ENCODE data around the gene PBX4. TPM values are rescaled to one million over a fixed set of nuclear protein-coding genes. Genes with fewer than 3 reads are reported as not detected.
A peak's percentile ranks its signal among the peaks of the same experiment; 100 is the strongest.

Gene PBX4
- total RNA-seq, 3 donors from 2014 or later (not counting 1 experiment from before 2014, with no cell fraction given): 10.7 to 15.9 (median 11.1) TPM

DNA sequence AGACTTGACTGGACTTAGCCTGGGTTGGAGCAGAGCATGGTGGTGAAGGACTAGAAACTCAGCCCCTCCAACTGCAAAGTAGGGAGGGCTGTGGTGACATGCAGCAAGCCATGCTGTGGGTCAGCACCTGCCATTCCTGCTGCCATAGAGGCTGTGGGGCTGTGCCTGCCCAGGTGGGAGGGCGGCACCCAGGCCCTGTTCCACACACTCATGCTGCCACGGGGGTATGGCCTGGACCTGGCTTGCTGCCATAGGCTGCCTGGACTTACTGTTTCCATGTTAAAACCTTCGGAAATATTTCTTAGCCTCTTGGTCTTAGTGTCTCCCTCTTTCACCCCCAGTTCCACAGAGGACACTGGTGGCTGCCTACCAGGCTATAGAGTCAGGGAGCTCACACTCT is 51.1 kb downstream of the PBX4 start:
- ATAC-seq (no peak), DNase-seq (no peak)
- H3K4me3 ChIP-seq (ENCODE audit: low read length): no peak overlapping the region
- Mint-ChIP-seq H3K4me1 (no peaks in the 10 kb centered on the region), H3K9me3 (no peaks in the 10 kb centered on the region), H3K27me3 (ENCODE audit: low read depth in 2 of 2) (no peaks in the 10 kb centered on the region), H3K4me3 (no peak overlapping the region), H3K27ac (peak overlapping the region in 1 of 2 donors; percentile 58), H3K36me3 (no peaks in the 10 kb centered on the region)
- TF ChIP-seq, protein P1, sequence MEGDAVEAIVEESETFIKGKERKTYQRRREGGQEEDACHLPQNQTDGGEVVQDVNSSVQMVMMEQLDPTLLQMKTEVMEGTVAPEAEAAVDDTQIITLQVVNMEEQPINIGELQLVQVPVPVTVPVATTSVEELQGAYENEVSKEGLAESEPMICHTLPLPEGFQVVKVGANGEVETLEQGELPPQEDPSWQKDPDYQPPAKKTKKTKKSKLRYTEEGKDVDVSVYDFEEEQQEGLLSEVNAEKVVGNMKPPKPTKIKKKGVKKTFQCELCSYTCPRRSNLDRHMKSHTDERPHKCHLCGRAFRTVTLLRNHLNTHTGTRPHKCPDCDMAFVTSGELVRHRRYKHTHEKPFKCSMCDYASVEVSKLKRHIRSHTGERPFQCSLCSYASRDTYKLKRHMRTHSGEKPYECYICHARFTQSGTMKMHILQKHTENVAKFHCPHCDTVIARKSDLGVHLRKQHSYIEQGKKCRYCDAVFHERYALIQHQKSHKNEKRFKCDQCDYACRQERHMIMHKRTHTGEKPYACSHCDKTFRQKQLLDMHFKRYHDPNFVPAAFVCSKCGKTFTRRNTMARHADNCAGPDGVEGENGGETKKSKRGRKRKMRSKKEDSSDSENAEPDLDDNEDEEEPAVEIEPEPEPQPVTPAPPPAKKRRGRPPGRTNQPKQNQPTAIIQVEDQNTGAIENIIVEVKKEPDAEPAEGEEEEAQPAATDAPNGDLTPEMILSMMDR (IDR thresholded peaks at IDR 0.05): no peak
- H3K4me1 ChIP-seq (ENCODE audit: control insufficient read depth, insufficient read depth, low read length): no peaks in the 10 kb centered on the region
- H3K9me3 ChIP-seq (ENCODE audit: control insufficient read depth, insufficient read depth, low read length): no peaks in the 10 kb centered on the region
- intact Hi-C loops (cut with micrococcal nuclease): no loop called here
- H3K27ac ChIP-seq (ENCODE audit: low read length): no peak overlapping the region
- no peaks in the 10 kb centered on the region for H3K36me3 ChIP-seq (ENCODE audit: control insufficient read depth, insufficient read depth, low read length)
- no peaks in the 10 kb centered on the region for H3K27me3 ChIP-seq (ENCODE audit: control insufficient read depth, insufficient read depth, low read length)
- 92% methylated on average over 3 of the region's 3 CpGs for WGBS (ENCODE audit: insufficient coverage)

DNA sequence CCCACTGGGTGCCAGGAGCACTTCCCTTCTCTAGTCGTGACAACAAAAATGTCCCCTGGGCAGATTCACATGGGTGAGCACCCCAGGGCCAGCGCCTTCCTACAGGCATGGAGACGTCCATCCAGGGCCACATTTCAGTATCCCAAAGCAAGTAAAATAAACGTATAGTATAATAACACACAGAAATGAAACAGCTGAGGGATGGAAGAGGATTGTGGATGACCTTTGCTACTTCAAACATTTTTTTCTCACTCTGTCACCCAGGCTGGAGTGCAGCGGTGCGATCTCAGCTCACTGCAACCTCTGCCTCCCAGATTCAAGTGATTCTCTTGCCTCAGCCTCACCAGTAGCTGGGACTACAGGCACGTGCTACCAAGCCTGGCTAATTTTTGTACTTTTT is 52.2 kb downstream of the PBX4 start:
- Histone ChIP-seq H3K4me1 (ENCODE audit: control insufficient read depth, insufficient read depth, low read length) (no peaks in the 10 kb centered on the region), H3K27ac (ENCODE audit: low read length) (no peak overlapping the region), H3K4me3 (ENCODE audit: low read length) (no peak overlapping the region), H3K36me3 (ENCODE audit: control insufficient read depth, insufficient read depth, low read length) (no peaks in the 10 kb centered on the region), H3K9me3 (ENCODE audit: control insufficient read depth, insufficient read depth, low read length) (no peaks in the 10 kb centered on the region), H3K27me3 (ENCODE audit: control insufficient read depth, insufficient read depth, low read length) (no peaks in the 10 kb centered on the region)
- ATAC-seq (no peak), DNase-seq (no peak)
- 88% methylated on average over 7 of the region's 7 CpGs for WGBS (ENCODE audit: insufficient coverage)
- intact Hi-C loops (cut with micrococcal nuclease): no loop called here
- Mint-ChIP-seq H3K4me1 (no peaks in the 10 kb centered on the region), H3K4me3 (no peak overlapping the region), H3K36me3 (no peaks in the 10 kb centered on the region), H3K27me3 (ENCODE audit: low read depth in 2 of 2) (no peaks in the 10 kb centered on the region), H3K9me3 (no peaks in the 10 kb centered on the region), H3K27ac (no peak overlapping the region)
- TF ChIP-seq, protein P1 (IDR thresholded peaks at IDR 0.05): no peak

DNA sequence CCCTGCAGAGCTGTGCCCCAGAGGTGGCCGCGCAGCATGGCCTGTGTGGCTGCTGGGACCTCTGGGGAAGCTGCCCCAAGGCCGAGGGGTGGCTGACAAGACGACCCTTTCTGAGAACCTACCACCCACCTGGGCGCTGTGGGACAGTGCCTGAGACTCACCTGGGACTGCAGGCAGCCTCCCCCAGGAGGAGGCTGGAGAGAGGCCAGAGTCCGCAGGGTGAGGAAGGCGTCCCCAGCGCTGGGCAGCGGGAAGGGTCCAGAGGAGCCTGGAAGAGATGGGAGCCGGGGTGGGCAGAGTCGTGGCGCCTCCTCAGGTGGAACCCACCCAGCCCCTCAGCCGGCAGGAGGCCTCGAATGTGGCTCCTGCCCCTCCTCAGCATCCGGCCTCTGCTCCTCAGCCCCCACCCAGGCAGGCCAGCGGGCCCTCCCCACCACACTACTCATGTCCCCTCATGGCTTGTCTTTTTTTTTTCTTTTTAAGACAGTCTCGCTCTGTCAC is 55.1 kb downstream of the PBX4 start:
- Mint-ChIP-seq H3K4me3 (no peak overlapping the region), H3K36me3 (no peaks in the 10 kb centered on the region), H3K4me1 (no peaks in the 10 kb centered on the region), H3K27me3 (ENCODE audit: low read depth in 2 of 2) (no peaks in the 10 kb centered on the region), H3K9me3 (no peaks in the 10 kb centered on the region), H3K27ac (peak overlapping the region in 1 of 2 donors; percentile 49)
- Histone ChIP-seq H3K27ac (ENCODE audit: low read length) (no peak overlapping the region), H3K27me3 (ENCODE audit: control insufficient read depth, insufficient read depth, low read length) (no peaks in the 10 kb centered on the region), H3K36me3 (ENCODE audit: control insufficient read depth, insufficient read depth, low read length) (no peaks in the 10 kb centered on the region), H3K9me3 (ENCODE audit: control insufficient read depth, insufficient read depth, low read length) (no peaks in the 10 kb centered on the region), H3K4me3 (ENCODE audit: low read length) (no peak overlapping the region), H3K4me1 (ENCODE audit: control insufficient read depth, insufficient read depth, low read length) (no peaks in the 10 kb centered on the region)
- WGBS (ENCODE audit: insufficient coverage): 96% methylated on average over 17 of the region's 17 CpGs
- no peak for ATAC-seq
- intact Hi-C loops (cut with micrococcal nuclease): no loop called here
- TF ChIP-seq, protein P1 (IDR thresholded peaks at IDR 0.05): no peak
- no peak for DNase-seq

DNA sequence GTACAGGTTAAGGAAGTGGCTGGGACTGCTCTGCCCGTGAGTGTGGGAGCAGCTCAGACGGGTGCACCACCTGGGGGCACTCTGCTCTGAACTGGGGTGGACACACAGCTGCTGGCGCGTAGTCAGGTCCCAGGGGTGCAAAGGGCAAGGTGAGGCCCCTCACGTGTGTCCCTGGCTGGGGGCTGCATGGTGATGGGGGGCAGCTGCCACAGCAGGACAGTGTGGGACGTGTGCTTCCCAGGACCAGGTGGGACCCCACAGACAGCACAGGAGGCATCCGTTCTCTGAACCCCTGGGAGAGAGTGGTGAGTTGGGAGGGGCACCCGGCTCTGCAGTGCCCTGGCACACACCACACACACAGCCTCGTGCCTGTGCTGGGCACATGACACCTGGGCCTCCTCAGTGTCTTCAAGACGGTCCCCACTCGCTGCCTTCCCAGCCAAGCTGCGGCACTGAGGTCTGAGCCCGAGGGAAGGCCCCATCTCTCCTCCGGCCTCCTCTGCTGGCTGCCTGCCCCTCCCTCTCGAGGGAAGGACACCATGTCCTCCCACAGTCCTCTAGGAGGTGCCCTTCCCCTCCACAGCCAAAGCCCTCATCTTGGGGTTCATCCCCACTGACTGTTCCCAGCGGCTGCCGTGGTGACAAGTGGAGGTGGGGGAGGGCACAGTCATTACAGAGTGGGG is 55.7 kb downstream of the PBX4 start:
- H3K36me3 Mint-ChIP-seq: no peaks in the 10 kb centered on the region
- 88% methylated on average over 17 of the region's 17 CpGs for WGBS (ENCODE audit: insufficient coverage)
- Histone ChIP-seq H3K4me1 (ENCODE audit: control insufficient read depth, insufficient read depth, low read length) (no peaks in the 10 kb centered on the region), H3K27me3 (ENCODE audit: control insufficient read depth, insufficient read depth, low read length) (no peaks in the 10 kb centered on the region), H3K9me3 (ENCODE audit: control insufficient read depth, insufficient read depth, low read length) (no peaks in the 10 kb centered on the region), H3K36me3 (ENCODE audit: control insufficient read depth, insufficient read depth, low read length) (no peaks in the 10 kb centered on the region), H3K27ac (ENCODE audit: low read length) (no peak overlapping the region), H3K4me3 (ENCODE audit: low read length) (no peak overlapping the region)
- H3K9me3 Mint-ChIP-seq: no peaks in the 10 kb centered on the region
- intact Hi-C loops (cut with micrococcal nuclease): no loop called here
- H3K4me1 Mint-ChIP-seq: no peaks in the 10 kb centered on the region
- TF ChIP-seq, protein P1 (IDR thresholded peaks at IDR 0.05): no peak
- peak; percentile 14 to 47 (median 33) for ATAC-seq
- H3K4me3 Mint-ChIP-seq: no peak overlapping the region
- peak in 1 of 2 donors; percentile 70 for DNase-seq
- no peaks in the 10 kb centered on the region for H3K27me3 Mint-ChIP-seq (ENCODE audit: low read depth in 2 of 2)
- peak overlapping the region in 1 of 2 donors; percentile 49 for H3K27ac Mint-ChIP-seq
